GM13977 (cell line): ENCODE data around the gene EXOC4.

Source experiments
- DNase-seq: peaks from one replicate; pipeline ENCODE4 v3.0.0; 2012; ENCODE audit warnings: low spot score
- CTCF ChIP-seq: IDR thresholded peaks from 2 replicates; pipeline ENCODE4 v1.5.1; 2012; ENCODE audit warnings: mild to moderate bottlenecking, control low read depth; ENCODE audit not compliant: insufficient read depth; ENCODE audit errors: extremely low read depth, missing control alignments
- in situ Hi-C: fragments of 300-500 bp; cut with MboI; formaldehyde crosslinking; loops from one replicate; pipeline ENCODE4 v1.12.0; 2022; ENCODE audit warnings: low sequenced_read_pairs, low pct_unique_long_range_greater_than_20kb, mixed read lengths, inconsistent platforms; ENCODE audit not compliant: unreplicated experiment

The EXOC4 gene

GRCh38 chr7:133932591-133932990 is 679.7 kb downstream of the EXOC4 start:
- no peak for TF ChIP-seq CTCF
- in situ Hi-C loops = no loop called here
- no peak for DNase-seq

- in situ Hi-C loops = no loop called here
Measured at GRCh38 chr7:133934262-133934976, 681.5 kb downstream of the EXOC4 start.

GRCh38 chr7:133934977-133935330 is 682.1 kb downstream of the EXOC4 start:
- TF ChIP-seq CTCF = no peak
- in situ Hi-C loops = no loop called here
- no peak for DNase-seq

More at GRCh38 chr7:133934262-133934976, 681.5 kb downstream of the EXOC4 start:
- no peak for TF ChIP-seq CTCF
- DNase-seq = no peak

GRCh38 chr7:133936074-133936473 is 683.2 kb downstream of the EXOC4 start:
- no peak for DNase-seq
- in situ Hi-C loops = no loop called here
- TF ChIP-seq CTCF = no peak

- in situ Hi-C loops = no loop called here
- no peak for TF ChIP-seq CTCF
- no peak for DNase-seq
Measured at GRCh38 chr7:133937786-133938185, 684.9 kb downstream of the EXOC4 start.

GRCh38 chr7:133940368-133940767 is 687.5 kb downstream of the EXOC4 start:
- TF ChIP-seq CTCF = no peak
- DNase-seq = no peak
- in situ Hi-C loops = no loop called here
